HG03103 (cell line): ENCODE results near the gene MAN1C1.

ENCODE experiments used
- ATAC-seq: cut with Tn5 transposase; IDR thresholded peaks from one replicate; pipeline ENCODE4 v1.9.1; 2021; ENCODE audit warnings: low read depth; ENCODE audit not compliant: unreplicated experiment

Gene MAN1C1

DNA sequence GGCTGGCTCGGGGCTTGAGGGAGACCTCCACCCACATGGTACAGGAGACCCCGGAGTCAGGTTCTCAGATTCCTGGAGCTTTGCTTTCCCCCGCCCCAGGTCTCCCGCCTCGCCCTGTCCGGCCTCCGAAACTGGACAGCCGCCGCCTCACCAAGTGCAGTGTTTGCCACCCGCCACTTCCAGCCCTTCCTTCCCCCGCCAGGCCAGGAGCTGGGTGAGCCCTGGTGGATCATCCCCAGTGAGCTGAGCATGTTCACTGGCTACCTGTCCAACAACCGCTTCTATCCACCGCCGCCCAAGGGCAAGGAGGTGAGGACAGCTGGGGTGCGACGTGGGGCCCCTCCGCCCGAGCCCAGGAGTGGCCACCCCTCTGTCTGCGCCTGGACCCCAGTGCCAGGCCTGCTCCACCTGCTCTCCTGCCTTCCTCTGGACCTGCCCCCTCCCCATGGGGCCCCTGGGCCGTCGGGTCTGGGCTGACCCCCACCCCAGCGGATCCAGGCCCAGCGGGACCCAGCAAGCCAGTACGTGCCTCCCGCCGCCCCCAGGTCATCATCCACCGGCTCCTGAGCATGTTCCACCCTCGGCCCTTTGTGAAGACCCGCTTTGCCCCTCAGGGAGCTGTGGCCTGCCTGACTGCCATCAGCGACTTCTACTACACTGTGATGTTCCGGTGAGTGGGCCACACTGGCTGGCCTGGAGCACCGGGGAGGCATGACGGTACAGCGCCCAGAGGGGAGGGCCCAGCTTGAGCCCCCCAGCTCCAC is 192.1 kb downstream of the MAN1C1 start:
- no peak for ATAC-seq

DNA sequence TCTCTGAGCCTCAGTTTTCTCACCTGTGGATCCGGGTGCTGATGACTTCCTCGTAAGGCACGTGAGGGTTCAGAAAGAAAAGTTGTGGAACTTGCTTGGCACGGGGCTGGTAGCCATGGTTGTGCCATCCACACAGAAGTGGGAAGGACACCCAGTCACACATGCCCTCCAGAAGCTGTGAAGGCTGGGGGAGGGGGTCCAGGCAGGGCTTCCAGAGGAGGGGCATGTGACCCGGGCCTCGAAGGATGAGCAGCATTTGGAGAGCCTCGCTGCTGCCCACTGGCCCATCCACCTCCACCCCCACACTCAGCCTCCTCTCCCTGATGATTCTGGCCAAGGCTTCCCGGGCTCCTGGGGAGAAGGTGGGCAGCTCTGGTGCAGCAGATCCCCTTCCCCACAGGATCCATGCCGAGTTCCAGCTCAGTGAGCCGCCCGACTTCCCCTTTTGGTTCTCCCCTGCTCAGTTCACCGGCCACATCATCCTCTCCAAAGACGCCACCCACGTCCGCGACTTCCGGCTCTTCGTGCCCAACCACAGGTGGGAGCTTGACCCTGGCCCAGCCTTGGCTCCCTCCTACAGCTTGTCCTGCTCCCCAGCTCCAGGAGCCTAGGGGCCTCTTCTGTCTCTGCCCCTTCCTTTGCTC is 192.8 kb downstream of the MAN1C1 start:
- ATAC-seq: no peak

DNA sequence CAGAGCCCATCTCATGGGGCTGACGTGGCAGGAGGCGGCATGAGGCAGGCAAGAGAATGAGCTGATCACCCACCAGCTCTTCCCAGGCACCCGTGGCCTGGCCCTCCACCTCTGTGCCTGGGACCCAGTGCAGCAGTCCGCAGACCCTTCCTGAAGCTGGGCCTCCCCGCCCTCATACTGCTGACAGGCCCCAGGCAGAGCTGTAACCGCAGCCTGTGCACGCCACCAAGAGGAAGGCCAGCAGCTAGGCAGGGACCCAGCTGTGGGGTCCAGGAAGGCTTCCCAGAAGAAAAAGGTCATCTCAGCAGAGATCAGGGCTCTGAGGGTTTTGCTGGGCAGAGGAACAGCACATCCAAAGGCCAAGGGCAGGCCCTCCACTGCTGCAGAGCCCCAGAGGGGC is 193.3 kb downstream of the MAN1C1 start:
- no peak for ATAC-seq

DNA sequence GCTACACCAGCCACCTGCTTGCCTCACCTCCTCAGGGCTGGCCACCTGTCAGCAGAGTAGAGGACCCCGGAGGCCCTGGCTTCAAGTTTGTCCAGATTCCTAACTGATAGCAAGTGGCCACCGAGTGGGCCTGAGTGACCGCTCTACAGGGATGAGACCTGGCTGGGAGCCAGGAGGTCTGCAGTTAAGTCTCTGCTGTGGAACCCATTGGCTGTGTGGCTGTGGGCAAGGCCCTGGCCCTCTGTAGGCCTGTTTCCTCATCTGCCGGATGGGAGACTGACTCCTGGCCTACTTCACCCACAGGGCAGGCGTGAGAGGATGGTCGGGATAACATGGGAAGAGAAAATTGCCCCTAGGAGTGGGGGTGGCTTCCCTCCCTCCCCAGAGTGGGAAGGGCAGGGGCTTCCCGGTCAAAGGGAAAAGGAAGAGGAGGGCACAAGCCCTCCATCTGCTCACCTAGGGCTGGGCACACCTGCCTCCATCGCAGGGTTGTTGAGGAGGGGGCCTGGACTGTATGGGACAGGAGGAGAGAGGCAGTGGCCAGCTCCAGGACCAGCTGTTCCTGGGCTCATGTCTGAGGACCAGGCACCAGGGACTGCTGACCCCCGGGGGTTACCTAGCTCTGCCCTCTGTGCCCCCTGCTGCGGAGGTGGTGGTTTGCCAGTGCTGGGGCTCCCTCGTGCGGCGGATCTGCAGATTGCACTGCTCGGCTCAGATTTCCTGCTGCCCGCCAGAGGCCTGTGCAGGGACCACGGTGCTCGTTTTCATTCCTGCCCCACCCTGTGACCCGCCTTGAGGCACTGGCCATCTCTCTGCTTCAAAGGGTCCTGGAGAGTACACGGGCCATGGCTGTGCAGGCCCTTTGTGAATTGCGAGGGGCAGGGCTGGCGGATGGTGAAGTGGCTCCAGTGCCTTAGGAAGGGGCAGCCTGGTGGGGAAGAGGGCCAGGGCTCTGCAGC is 194.0 kb downstream of the MAN1C1 start:
- ATAC-seq: no peak

DNA sequence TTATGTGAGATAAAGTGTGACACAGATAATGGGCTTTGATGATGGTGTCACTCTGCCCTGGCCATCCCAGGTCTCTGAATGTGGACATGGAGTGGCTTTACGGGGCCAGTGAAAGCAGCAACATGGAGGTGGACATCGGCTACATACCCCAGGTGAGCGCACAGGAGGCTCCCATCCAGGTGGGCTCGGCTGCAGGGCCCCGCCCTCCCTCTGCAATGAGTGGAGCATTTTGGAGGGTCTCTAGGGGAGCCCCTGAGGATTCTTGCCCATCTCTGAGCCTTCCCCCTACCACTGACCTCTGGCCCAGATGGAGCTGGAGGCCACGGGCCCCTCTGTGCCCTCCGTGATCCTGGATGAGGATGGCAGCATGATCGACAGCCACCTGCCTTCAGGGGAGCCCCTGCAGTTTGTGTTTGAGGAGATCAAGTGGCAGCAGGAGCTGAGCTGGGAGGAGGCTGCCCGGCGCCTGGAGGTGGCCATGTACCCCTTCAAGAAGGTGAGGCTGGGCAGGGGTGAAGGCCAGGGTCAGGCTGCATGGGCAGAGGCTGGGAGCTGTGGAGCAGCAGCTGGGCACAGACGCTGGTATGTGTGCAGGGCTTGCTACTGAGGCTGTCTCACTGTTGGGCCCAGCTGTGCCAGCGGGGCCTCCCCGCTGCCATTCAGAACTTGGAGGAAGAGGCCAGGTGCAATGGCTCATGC is 194.9 kb downstream of the MAN1C1 start:
- ATAC-seq: no peak

DNA sequence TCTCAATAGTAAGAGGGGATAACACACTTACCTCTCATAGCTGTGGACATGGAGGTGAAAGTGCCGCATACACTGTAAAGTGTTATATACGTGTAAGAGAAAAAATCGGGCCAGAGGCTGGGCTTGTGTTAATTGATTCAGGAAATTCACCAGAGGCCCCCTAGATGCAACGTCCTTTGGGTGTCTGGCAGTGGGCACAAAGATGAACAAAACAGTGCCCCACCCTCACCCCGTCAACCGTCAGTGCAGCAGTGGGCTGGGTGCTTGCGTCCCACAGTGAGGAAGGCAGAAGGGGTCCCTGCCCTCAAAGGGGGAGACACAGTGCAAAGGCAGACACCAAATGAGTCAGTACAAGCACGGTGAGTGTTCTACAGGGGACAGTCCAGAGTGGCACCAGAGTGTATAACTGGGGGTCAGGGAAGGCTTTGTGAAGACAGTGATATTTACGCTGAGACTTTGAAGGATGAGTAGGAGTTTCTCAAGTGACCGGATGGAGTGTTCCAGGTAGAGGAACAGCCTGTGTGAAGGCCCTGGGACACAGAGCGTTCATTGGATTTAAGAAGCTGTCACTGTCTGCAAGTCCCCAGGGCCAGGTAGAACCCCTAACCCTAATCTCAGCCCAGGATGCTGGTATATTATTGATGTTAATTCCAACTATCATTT is 196.6 kb downstream of the MAN1C1 start:
- ATAC-seq: no peak

DNA sequence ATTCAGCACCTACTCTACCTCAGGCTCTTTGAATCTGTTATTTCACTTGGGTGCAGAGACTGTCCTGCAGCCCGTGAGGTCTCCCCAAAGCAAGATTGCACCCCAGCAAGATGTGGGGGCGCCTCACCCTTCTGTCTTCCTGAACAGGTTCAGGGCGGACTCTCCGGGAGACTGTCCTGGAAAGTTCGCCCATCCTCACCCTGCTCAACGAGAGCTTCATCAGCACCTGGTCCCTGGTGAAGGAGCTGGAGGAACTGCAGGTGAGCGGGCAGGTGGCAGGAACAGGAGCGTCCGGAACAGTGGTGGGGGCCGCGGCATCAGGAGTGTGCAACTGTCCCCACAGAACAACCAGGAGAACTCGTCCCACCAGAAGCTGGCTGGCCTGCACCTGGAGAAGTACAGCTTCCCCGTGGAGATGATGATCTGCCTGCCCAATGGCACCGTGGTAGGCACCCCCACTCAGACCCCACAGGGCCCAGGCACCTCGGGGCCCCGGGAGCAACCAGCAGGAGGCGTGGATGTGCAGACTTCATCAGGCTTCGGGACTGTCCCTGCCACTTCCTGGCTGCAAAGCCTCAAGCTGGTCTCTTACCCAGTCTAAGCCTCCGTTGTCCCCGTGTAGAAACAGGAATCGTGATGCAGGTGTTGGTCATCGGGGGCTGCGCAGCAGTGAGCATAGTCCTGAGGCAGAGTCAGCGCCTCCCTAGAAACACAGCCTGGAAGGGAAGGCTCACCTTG is 197.3 kb downstream of the MAN1C1 start:
- no peak for ATAC-seq

DNA sequence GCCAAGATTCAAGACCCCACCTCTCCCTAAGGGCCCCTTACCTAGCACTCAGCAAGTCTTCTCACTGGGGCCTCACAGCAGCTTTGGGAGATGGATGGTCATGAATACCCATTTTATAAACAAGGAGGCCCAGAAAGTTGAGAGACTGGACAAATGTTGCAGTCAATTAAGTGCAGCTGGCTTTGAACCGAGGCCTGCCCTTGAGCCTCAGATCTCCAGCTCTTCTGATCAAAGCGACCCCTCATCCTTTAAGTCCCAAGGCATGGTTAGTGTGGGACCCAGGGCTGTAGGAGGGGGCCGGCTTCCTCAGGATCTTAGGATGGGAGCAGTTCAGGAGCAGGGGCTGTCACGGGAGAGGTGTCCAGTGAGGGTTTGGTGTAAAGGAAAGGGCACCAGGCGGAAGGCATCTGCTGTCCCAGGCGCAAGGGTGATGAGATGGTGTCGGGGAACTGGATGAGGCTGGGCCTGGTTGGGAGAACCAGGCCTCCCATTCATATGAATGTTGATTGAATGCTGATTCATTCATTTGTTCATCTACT is 198.0 kb downstream of the MAN1C1 start:
- ATAC-seq: no peak

DNA sequence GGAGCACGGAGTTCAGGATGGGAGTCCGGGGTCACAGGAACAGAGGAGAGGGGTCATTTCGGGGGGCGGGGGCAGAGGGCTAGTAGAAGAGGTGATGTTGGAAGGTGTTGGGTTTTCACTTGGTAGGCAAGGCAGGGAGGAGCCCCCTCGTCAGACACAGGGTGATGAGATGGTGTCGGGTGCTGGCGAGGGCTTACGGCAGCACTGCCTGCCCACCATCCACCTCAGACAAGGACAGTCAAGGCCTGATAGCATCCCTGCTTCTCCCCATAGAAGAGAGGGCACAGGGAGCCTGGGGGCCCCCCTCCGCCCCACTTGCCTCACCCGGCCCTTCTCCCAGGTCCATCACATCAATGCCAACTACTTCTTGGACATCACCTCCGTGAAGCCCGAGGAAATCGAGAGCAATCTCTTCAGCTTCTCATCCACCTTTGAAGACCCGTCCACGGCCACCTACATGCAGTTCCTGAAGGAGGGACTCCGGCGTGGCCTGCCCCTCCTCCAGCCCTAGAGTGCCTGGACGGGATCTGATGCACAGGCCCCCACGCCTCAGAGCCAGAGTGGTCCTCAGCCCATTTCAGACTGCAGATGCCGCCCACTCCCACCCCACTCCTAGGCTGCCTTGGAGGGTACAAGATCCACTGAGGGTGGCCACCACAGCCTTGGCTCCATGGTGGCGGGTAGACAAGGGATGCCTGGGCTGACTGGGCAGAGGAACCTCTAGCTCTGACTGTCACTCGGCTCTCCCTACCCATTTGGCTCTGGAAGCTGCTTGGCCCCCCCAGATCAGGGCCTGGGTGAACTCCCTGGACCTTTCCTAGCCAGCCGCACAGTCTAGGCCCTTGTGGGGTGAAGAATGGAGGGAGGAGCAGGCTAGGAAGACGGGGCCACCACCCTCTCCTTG is 198.9 kb downstream of the MAN1C1 start:
- no peak for ATAC-seq

DNA sequence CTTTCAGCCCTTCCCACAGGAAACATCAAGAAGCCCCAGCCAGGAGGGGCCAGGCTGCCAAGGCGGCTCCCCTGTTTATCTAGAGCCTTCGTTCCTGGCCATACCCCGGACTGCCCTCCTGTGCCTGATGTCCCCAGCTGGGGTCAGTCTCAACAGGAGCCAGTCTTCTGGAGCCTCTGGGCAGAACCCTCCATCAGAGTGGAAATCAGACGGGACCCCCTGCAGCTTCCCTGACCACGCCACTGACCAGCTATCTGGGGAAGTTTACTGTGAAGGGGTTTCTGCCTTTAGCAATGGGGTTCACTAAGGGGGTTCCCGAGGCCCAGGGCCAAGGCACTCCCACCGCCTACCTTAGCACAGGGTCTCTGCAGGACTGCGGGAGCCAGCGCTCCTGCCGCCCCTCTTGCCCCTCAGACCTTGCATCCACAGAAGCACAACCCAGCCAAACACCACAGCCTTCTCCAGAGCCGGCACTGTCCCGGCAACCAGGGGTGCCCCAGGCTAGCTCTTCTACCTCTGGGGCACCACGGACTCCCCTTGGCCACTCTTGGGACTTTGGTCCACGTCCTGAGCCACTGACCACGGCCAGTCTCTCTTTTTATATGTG is 199.6 kb downstream of the MAN1C1 start:
- ATAC-seq: no peak

DNA sequence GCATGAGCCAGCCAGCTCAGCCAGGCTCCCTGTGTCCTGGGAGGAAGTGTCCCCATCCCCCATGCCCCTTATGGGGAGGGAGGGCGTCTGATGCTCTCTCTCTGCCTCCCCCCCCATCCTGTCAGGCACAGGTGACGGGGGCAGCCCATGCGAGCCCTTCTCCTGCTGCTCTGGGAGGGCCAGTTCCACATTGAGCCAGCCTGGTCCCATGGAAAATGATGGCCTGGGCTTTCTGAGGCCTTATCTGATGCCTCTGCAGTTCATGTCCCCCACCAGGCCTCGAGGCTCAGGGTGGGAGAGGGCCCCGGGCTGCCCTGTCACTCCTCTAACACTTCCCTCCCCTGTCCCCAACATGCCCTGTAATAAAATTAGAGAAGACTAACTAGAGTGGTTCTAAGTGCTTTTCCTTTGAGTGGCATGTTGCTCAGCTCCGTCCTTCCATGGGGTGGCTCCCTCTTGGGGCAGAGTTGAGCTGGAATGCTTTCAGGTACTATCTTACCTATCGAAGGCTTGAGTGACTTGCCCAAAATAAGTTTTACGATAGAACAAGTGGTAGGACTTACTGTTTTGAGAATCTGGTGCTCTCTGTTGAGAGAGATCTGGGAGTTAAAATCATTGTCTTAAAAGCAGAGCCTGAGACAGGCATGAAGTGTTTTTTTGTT is 201.4 kb downstream of the MAN1C1 start:
- ATAC-seq: no peak

DNA sequence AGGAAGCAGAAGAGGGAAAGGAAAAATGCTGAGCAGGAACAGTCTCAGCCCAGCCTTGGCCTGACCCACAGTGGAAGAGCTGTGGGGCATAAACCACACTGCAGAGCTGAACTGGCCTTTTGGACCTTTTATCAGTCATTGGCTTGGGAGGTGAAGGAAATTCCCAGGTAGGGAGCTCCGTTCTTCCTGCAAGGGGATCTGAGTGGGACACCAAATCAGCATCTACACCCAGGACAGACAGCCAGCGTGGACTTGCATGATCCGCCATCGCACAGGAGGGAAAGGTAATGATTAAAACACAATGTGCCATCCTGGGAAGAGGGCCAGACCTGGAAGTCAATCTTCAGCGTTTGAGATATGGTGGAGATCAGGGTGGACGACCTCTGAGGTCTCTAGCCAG is 202.0 kb downstream of the MAN1C1 start:
- ATAC-seq: no peak

DNA sequence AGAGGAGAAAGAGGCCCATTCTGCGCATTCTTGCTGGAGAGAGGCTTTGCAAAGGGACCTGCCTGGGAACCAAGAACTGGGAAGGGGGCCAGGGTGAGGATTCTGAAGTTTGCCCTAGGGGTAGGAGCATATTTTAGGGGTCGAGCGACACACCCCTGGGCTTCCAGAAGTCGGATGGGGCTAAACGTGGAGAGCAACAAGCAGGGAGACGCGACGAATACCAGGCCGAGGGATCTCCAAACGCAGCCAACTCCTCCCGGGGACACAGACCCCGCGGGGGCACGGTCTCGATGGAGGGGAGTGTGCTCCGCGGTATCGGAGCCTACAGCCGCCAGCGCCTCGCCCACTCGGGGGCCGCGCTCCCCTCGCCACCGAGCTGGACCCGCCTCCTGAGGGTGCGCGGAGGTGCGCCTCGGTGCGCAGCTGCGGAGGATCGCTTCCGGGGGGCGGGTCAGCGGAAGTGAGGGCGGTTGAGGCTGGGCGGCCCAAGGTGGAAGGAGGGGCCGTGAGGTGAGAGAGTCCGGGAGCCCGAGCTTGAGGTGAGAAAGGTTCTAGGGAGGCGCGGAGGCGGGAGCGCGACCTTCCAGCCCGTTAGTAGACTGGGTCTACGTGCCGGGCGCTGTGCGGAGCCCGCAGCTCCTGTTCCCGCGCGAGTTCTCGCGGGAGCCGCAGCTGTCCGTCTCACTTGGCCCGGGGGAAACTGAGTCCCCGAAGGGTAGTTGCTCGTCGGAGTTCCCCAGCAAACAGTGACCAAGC is 203.1 kb downstream of the MAN1C1 start, which contains the start of gene MTFR1L:
Gene MTFR1L, plus strand, starts transcription at position 464 of the 756 bp plus-strand sequence. CDS start 3,151 bp downstream, outside the sequence.
- peak; percentile 62 for ATAC-seq

DNA sequence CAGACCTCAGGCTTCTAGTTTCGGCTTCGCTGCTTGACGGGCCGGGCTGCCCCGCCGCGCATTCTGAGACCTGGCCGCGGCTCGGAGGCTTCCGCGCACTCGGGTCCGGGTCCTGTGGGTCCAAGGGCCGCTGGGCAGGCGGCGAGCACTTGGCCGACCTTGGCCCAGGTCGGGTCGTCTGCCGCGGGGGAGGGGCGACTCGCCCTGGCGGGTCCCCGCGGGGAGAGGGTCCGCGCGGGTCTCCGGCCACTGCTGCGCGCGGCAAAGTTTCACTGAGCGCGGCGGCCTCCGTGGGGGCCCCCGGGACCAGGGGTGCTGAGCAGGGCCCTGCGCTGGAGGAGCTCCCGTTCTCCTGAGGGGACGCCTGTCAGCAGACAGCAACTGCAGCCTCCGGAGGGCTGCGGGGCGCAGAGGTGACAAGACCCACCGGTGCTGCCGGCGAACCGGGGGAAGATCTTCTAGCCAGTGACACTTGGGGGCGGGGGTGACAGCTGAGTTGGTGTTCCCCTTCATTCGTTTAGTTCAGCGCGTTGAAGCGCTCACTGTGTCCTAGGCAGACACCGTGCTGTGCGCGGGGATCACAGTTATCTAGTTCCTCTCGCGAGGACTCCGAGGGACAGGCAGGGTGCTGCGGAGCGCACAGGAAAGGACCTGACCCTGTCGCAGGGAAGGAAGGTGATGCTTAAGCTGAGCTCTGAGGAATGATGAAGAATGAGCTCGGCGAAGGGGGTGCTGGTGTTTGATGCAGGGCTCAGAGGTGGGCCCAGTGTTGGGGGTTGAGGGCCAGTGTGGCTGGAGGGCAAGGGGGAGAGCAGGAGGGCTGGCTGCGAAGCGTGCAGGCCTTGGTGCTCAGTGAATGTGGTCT is 203.9 kb downstream of the MAN1C1 start:
- peak; percentile 44 for ATAC-seq

DNA sequence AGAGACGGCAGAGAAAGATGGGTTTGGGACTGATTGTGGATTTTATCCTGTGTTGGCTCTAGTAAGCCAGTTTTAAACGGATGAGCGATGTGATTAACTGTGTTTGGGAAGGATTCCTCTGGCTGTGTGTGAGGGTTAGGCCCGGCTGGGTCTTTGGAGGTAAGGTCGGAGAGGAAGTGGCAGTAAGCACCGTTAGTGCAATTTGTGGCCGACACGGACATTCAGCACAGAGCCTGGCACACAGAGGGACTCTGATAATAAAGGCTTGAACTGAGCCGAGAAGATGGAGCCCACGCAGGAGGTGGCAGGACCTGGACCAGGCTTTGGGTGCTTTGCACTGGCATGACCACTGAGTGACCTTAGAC is 204.5 kb downstream of the MAN1C1 start:
- no peak for ATAC-seq
